Activated CD4-positive, alpha-beta T cell treated with anti-CD3 and anti-CD28 coated beads, Interleukin-2, Interleukin-6, amounts not matched to agents 100 ng/mL and 50 ng/mL, durations not matched to agents 16 hours and 8 hours (primary cell): ENCODE data around the gene PCNX2.
"Not testable (repeated sequence)": the region's sequence is repeated elsewhere in the genome, so short reads cannot be mapped to it uniquely, and the experiment has no call there.

Source experiments
- DNase-seq: peaks from one replicate; pipeline ENCODE4 v3.0.0-alpha.2; 2020

The PCNX2 gene

DNA sequence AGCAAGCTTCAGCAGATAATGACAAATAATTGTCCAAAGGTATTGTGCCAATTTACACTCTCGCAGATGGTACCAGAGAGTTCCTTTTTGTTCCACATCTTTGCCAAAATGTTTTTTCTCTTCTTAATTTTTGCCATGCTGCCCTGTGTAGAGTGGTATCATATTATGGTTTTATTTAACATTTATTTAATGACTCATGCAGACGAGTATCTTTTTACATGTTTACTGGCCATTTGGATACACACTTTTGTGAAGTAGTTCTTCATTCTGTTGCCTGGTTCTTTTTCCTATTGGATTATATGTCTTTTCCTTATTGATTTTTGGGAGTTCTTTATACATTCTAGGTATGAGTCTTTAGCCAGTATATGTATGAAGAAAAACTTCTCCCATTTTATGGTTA, 151.1 kb downstream of the PCNX2 start:
- no peak for DNase-seq

DNA sequence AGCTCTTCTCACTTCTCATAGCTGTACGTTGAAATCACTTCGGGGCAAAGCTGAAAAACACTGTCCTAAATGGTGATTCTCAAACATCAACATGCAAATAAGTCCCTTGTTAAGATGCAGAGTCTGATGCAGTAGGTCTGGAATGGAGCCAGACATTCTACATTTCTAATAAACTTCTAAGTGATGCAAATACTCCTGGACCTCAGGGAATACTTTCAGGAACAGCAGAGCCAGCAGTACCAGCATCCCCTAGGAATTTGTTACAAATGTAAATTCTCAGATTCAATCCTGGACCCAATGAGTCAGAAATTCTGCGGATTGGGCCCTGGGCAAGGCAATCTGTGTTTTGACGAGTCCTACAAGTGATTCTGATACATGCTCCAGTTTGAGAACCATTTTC, 152.3 kb downstream of the PCNX2 start:
- no peak for DNase-seq

DNA sequence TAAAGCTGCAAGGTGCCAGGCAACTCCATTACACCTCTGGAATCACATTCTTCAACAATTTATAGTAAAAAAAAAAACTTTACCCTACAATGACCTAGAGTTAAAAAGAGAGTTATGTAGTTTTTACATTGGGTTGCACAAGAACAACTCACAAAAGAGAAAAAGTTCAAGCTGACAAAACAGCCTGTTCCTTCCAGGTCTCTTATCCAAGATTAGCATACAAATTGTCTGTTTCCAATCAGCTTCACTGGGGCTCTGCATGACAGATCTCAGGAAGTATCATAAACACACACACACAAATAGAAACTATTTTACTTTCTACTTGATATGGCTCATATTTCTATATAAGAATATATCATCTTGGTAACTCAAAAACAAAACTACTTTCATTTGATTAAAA, 154.6 kb downstream of the PCNX2 start:
- no peak for DNase-seq

DNA sequence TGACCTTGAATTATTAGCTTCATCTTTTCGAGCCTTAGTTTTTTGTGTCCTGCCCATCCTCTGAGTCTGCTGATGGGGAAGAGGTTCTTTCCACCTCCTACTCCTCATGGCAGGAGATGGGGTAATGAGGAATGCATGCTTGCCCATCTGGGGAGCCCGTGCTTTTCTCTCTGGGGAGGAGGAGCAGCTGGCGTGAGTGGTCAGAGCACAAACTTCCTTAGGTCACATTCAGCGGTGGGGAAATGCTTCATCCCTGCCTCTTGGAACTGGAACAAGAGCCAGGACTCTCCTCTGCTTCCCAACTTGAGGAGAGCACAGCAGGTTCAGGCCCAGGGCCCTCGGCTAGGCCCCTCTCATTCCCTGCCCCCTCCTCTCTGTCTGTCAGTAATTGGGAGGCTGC, 155.0 kb downstream of the PCNX2 start:
- no peak for DNase-seq

DNA sequence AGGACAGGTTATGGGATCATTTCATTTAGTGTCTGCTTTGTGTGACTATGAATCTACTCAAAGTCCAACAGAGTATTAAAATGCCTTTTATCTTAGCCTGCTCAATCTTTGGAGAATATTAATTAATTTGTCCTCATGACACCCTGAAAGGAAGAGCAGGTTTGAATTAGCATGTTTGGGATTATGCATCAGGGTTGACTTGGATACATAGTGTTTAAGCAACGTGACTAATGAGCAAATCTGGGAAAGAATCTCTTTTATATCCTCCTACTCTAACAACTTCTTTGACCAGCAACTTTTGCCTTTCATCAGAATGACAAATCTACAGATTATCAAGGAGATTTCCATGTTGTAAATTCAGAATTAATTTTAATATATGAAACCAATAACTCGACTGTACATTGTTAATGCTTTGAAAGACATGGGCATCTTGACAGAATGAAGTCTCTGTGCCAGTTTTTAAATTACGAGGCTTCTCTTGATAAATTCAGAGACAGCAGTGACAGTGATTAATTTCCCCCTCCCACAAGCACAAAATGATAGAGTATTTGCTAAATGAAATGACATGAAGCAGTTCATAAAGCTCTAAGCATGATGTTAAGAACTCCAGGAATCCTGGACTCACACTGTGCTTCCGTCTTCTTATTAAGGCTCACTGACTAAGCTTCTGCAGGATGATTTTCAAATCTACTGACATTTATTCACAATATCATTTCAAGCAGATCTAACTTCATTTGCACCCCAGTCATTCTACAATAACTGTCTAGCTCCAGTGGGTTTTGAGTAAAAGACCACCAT, 156.5 kb downstream of the PCNX2 start:
- DNase-seq = no peak

DNA sequence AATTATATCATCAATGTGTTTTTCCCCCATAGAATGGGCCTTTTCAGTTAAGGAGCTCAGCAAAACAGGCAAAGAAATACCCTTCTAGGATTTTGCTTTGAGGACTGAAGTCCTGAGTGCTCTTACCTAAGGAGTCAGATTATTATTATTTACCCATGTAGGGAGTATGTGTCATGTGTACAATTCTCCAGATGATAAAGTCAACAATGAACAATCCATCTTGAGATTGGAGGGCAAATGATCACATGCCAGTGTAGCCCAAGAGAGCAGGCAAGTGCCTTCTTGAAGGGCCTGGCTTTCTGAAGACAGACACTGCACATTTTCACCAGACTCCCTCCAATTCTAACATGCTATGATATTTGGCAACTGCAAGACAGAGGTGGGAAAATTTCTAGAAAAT, 159.7 kb downstream of the PCNX2 start:
- DNase-seq = no peak

DNA sequence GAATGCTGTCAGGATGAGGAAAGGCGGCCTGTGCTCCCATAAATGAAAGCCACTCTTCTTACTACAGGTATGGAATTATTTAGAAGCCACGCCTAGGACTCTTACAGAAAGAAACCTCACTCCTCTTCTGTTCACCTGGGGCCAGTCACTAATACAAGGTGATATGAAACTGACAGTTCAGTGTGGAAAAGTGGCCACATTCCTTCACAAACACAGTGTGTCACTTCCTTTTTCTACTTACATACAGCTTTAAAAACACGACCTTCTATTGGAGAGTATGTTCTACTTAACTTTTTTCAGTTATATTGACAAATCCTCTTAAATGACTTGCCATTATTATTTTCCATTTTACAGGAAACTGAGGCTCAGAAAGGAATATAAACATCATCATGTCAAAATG, 163.1 kb downstream of the PCNX2 start:
- no peak for DNase-seq

DNA sequence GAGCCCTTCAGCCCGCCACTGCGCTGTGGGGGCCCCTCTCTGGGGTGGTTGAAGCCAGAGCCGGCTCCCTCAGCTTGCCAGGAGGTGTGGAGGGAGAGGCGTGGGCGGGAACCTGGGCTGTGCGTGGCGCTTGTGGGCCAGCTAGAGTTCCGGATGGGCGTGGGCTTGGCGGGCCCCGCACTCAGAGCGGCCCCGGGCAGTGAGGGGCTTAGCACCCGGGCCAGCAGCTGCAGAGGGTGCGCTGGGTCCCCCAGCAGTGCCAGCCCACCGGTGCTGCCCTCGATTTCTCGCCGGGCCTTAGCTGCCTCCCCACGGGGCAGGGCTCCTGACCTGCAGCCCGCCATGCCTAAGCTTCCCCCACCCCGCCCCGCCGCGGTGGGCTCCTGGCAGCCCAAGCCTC, 166.5 kb downstream of the PCNX2 start:
- DNase-seq = not testable (repeated sequence)

DNA sequence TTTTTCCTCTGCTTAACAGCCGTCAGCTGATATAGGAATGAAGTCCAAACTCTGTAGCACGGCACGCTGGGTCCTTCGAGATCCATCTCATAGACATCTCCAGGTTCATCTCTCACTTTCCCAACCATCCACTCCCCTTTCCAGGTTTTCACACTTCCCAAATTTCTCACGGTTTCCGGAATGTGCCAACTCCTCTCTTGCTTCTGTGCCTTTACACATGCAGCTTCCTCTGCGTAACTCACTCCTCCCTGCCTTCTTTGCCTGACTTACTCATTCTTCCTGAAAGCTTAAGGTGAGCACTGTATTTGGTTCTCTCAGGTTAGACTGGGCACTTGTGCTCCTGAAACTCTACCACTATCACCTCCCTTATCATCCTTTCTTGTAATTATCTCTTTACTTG, 168.4 kb downstream of the PCNX2 start:
- DNase-seq = no peak

DNA sequence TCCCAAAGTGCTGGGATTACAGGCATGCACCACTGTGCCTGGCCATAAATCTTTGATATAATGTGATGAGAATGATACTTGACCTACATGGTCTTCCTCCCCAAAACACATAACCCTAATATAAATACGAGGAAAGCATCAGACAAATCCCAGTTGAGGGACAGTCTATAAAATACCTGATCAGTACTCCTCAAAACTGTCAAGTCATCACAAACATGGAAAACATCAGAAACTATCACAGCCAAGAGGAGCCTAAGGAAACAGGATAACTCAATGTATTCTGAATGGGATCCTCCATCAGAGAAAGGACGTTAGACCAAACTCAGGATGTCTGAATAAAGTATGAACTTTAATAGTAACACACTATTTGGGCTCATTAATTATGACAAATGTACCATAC, 172.7 kb downstream of the PCNX2 start:
- no peak for DNase-seq

DNA sequence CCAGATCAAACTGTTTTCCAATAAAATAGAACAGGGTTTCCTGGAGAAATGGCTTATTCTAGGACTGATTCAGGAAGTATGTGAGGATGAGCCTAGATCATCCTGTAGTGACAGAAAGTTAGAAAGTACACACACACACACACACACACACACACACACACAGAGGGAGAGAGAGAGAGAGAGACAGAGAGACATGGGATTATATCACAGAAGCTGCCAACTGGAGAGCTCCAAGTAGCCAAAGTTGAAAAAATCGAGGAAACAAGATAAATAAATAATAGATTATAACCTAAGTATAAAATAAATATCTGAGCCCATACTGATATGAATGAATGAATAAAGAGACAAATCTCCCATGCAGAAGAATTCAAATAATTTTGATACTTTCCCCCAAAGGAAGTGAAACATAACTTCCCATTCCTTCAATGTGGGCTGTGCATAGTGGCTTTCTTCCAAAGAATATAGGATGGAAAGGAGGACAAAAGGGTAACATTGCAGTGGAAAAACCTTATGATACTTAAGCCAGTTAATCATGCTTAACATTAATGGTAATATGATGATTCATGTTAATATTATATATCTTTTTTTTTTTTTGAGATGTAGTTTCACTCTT, 173.5 kb downstream of the PCNX2 start:
- DNase-seq = no peak

DNA sequence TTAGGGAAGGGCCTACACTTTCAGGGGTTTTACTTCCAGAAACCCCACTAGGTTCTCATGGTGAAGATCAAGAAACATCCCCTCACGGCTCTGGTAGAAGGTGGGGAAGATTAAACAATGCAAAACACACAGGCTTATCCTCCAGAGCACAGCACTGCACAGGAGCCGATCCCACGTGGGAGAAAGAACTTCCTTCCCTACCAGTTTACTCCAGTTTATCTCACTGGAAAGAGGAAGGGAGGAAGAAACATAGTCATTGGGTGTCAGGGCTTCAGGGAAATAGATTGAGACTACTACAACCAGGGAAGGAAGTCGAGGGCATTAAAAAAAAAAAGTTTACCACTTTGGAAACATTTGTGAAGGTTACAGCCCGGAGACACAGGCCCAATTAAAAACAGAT, 180.7 kb downstream of the PCNX2 start:
- DNase-seq = no peak

DNA sequence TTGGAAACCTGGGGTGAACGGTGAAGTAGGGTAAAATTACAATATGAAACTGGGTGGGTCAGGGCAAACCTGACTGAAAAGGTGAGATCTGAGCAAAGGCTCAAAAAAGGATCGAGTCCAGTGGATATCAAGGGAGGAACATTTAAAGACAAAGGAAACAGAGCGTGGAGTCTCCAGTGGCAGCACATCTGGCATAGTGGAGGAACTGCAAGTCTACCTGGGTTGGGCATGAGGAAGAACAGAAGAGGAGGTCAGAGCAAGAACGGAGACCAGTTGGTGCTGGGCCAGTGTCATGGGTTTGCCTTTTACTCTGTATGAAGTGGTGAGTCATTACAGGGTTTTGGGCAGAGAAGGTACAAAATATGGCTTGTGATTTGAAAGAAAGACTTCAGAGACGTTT, 181.4 kb downstream of the PCNX2 start:
- DNase-seq = peak; percentile 24

DNA sequence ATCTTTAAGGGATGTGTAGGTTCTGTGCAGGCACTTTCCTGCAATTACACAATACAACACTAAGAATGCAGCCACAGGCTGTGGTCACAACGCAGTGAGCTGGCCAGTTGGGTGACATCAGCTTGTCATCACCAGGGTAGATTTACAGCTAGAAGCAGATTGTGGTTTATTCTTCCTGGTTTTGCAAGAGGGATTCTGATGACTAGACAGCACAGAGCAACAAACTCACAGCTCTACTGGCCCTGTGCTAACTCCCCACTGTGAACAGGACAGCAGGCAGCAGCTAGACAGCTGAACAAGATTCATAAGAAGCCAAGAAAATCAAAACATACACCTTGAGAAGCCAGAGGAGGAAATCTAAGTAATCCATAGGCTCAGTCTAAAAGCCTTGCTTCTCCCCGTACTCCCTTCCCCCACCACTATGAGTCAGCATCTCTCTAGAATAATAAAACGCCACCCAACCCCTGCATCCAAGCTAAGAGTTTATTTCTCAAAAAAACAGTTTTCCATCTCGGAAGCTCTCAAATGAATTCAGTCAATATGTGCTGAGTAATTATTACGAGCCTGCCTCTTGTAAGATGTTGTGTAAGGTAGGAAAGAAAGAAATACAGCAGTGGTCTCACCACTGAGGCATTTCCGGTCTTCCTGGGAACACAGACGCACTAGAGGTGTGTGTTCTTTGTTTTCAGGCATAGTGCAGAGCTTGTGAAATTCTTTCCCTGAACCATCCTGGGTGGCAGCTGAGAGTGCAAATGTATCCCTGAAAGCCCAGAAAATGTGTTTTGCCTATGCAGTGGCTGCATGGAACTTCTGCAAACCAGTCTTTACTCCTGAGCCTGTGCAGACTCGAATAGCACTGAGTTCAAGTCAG, 182.3 kb downstream of the PCNX2 start:
- peak; percentile 86 for DNase-seq

DNA sequence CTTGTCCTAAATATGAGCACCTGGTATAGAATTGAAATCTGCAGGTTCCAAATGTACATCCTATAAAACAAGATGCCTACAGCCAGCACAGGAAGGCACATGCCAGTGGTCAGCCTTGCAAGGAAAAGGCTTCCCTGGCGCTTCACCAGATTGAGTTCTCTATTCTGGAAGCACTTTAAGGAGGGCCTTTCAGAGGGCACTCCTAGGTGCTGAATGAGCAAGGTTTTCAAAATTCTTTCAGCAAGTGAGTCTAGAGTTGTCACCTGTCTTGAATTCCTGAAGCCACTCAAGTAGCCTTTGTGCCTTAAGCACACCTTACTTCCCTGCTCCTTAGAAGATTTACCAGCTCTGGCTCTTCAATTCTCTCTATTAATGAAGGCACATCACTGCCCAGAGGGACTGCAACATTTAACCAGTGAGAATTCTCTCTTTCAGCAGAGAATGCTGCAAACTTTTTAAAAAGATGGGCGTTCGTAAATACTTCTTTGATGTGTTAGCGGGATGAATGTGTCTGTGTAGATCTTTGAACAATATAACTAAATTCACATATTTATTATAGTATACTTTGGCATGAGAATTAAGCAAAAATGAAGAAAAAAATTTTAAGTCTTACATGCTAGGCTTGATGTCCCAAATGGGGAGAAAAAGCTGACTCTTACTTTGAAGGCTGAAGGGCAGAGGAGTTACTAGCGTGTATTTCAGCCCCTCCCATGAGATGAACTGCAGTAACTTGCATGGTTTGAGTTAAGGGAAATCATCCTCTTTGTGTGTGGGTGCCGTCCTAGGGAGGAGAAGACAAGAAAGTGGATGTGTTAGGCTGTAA, 183.1 kb downstream of the PCNX2 start:
- DNase-seq = no peak

DNA sequence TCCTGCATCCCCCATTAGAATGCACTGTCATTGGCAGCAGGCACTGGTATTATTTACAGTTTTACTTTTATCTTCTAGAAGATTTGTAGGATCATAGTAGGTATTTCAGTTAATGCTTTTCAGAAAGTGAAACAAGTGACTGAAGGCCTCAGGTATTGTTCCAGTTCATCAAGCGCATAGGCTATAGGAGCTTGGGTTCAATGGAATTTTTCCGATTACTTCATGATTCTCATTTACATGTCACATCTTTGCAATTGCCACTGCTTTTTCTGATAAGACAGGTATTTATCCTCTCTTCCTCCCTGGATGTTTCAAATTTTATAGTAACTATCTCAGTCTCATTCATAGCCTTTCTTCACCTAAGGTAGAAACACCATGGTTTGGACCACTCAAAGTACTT, 183.8 kb downstream of the PCNX2 start:
- DNase-seq = no peak

DNA sequence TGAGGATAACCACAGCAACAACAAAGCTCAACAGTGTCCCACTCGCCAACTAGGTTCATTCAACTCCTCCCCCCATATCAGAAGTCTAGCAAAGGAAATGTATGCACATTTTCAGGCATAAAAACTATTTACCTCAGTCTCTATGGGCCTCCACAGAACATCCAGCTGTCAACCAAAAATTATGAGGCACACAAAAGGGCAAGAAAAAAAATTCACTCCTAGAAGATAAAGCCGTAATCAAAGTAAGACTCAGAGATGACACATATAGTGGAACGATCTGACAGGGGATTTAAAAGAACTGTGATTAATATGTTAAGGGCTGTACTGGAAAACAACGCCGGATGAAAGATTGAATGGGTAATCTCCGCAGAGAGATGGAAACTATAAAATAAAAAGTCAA, 186.4 kb downstream of the PCNX2 start:
- DNase-seq = no peak

DNA sequence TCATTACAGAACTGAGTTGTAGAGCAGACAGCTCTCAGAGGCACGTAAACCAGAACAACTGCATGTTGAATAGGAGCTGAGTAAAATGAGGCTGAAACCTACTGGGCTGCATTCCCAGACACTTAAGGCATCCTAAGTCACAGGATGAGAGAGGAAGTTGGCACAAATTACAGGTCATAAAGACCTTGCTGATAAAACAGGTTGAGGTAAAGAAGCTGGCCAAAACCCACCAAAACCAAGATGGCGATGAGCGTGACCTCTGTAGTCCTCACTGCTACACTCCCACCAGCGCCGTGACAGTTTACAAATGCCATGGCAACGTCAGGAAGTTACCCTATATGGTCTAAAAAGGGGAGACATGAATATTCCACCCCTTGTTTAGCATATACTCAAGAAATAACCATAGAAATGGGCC, 187.8 kb downstream of the PCNX2 start:
- DNase-seq = not testable (repeated sequence)

DNA sequence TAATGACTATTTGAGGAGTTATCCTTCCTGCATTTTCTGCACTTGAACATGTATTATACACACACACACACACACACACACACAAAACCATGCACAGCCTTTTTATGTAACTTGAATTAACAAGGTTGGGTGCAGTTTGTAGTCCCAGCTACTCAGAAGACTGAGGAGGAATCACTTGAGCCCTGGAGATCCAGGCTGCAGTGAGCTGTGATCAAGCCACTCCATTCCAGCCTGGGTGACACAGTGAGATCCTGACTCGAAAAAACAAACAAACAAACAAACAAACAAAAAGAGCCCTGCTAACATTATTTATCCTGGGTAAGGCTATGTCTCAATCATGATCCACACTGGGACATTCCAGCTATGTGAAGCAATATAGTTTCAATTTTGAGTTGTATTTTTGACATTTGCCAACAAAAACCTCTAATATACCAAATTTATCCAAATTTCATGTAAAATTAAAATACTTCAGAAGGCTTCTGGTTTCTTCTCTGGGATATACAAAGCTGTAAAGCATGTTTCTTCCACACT, 188.3 kb downstream of the PCNX2 start:
- DNase-seq = no peak

DNA sequence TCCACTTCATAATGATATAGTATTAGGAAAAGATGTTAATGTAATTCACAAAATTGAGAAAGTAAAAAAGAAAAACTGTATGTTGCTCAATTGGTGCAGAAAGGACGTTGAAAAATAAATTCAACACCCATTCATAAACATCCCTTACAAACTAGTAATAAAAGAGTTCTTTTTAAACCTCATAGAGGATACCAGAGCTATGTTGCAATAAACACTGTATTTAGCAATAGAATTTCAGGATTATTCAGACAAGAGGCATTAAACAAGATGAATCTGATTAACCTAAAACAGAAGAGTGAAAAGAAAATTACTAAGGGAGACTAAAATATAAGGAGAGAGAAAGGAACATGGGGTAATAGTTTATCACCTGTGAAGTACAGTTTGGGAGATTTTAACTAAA, 190.3 kb downstream of the PCNX2 start:
- no peak for DNase-seq

DNA sequence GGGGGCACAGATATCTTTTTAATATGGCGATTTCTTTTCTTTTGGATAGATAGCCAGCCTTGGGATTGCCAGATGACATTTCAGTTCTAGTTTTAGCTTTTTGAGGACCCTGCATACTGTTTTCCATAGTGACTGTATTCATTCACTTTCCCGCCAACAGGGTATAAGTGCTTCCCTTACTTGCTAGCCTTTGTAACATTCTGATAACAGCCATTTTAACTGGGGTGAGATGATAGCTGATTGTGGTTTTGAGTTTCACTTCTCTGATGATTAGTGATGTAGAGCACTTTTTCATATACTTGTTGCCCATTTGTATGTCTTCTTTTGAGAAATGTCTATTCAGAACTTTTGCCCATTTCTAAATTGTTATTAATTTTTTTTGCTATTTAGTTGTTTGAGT, 193.2 kb downstream of the PCNX2 start:
- DNase-seq = peak; percentile 31

DNA sequence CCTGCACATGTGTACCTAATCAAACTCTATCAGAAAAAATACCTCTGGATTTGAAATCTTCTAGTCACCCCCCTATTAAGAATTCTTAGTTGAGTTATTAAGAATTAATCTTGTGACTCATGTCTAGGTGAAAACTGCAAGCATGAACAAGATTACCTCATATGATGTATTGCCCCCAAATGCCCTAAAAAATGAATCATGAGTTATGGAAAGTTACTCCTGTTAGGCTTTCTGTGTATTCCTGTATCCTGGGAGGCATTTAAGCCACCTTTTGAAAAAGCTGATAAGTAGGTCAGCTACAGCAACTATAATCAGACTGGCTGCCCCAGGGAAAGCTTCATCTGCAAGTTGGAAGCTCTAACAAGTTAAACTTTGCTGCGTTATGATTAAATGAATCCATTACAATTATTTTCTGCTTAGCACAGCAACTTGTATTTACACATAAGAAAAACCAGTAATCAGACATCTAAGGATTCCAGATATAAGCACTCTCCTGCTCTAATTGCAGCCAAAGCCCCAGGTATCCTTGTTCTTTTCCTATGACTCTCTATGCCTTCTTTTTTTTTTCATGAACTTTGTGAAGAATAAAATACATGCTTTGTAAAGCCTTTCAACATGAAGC, 197.5 kb downstream of the PCNX2 start:
- no peak for DNase-seq
